Kidney glomerular epithelial cell (primary cell): Measurements from ENCODE around the gene TPCN1.

Source experiments
- DNase-seq: peaks from one replicate; lab custom pipeline; 2025; lab: John Stamatoyannopoulos, UW

The TPCN1 gene

GRCh38 chr12:113334786-113335539 is 113.7 kb downstream of the TPCN1 start, which contains the start of gene SLC8B1:
Gene SLC8B1 (minus strand): TSS chr12:113335109. CDS start chr12:113332878, 2,231 bp downstream.
- peak; percentile 66 for DNase-seq

DNA sequence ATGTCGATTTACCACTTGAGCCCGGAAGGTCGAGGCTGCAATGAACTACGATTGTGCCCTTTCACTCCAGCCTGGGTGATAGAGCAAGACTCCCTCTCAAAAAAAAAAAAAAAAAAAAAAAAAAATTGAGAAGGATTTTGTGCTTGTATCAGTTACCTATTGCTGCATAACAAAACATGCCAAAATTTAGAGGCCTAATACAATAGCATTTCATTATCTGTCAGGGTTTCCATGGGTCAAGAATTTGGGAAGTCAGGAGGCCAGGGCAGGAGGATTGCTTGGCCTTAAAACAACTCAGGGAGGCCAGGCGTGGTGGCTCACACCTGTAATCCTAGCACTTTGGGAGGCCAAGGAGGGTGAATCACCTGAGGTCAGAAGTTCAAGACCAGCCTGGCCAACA is 118.3 kb downstream of the TPCN1 start:
- no peak for DNase-seq

DNA sequence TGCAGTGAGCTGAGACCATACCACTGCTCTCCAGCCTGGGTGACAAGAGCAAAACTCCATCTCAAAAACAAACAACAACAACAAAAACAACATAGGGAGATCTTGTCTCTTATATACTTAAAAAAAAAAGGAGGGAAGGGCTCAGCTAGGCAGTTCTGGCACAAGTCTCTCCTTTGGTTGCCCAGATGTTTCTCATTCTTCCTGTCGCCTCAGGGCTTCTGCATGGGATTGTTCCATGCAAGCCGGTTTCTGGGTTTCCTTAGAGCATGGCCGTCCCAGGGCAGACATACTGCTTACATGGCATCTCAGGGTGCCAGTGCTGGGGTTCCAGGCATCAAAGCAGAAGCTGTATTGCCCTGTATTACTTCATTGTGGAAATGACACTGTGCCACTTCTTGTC is 118.8 kb downstream of the TPCN1 start:
- no peak for DNase-seq

DNA sequence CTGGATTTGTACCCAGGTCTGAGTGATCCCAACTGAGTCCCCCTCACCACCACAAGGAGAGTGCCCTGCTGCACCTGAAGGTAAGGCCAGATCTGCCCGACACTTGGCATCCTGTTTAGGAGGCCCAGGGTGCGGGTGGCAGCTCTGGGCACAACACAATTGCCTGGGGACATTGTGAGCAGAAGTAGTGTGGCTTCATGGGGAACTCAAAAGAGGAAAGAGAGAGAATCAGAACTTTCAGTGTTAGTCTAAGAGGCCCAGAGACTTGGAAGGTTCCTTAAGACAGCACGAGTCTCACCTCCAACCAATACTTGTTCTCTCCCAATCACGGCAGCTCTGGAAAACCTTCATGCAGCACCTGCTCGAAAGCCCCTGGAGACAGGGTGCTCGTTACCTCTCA is 120.3 kb downstream of the TPCN1 start:
- no peak for DNase-seq

DNA sequence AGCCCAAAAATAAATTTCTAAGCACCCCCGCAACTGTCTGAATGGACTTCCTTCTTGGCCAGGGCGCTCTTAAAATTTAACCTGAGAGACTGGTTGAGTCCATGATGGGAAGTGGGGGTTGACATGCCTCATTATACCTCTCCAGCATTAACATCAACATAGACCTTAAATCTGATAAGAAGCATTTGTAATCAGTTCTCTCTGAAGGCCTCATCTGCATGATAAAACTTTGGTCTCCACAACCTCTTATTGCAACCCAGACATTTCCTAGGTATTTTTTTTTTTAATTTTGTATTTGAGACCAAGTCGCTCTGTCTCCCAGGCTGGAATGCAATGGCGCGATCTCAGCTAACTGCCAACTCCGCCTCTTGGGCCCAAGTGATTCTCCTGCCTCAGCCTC is 124.1 kb downstream of the TPCN1 start:
- DNase-seq = no peak

DNA sequence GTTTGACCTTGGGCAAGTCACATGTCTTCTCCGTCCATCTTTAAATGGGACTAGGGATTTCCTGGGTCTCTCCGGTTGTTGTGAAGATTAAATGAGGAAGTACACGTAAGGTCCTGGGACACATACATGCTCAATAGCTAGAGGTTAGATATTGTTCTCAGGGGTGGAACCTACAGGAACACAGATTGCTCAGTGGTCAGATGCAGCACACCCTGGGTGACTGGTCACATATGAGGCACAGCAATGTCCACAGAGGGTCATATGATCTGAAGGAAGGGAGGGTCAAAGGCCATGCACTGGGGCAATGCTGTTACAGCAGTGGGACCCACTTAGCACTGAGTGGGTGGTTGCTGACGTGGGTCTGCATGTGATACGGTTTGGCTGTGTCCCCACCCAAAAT is 125.1 kb downstream of the TPCN1 start:
- no peak for DNase-seq

GRCh38 chr12:113347107-113347506 is 125.8 kb downstream of the TPCN1 start:
- DNase-seq = no peak

DNA sequence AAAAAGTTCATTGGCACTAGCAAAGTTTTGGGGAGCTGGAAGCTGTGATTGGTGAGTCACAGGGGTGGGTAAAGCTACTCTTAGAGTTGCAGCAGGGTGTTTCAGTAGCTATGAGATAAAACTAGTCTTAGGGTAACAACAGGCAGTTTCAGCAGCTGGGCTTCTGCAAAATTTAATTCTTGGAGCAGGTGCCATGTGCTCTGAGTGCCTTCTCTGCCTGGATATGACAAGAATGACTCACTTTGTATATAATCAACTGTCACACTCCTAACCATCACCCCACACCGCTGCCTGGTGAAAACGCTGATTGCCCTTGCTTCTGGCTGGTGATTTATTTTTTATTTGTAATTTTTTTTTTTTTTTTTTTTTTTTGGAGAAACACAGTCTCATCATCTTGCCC is 126.6 kb downstream of the TPCN1 start:
- no peak for DNase-seq
